Measurements from ENCODE around the gene CDK19. TPM values are rescaled to one million over a fixed set of nuclear protein-coding genes. Genes with fewer than 3 reads are reported as not detected.

The CDK19 gene
- total RNA-seq, 1 donor from 2014 or later = 9.1 TPM

DNA sequence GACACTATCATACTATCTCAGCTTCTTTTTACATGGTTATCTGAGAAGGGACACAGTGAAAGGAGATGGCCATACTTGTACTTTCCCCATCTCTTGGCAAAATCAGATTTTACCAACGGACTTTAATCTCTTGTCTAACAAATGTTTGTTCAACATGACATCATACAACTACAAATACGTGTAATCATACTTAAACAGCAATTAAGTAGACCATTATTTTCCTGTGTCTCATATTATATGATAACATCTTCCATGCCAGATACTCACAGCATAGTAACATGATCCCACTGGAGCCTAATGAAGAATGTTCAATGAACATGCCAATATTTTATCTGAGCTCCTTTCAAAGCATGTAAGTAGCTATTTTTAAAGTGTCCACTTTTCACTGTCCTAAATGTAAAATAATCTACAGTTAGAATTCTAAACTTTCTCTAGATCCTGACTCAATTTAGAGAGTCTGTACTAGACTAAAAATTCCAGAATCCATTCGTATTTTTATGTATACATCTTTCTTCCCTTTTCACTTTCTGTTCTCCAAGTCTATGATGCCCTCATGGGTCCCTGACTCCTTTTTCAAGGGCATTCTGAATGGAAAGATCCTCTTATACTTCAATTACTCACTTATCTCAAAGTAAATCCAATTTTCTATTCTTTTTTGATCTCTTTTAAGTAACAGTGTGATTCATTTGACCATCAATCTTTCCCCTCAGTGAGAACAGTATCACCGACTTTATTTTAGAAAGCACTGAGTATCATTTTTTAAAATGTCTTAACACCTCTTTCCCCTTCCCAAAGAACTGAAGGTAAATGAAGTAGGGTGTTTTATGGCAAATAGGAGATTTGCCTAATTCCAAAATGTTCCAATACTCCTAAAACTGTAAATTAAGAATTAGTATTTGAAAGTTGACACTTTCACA, 133.5 kb downstream of the CDK19 start:
- H3K9me3 ChIP-seq (replicated peaks) = no peaks in the 10 kb centered on the region
- H3K4me3 ChIP-seq = no peak overlapping the region
- H3K27ac ChIP-seq (replicated peaks) = peak overlapping the region; percentile 67
- H3K4me1 ChIP-seq = peaks cover 15% of the 10 kb centered on the region
- intact Hi-C loops (cut with micrococcal nuclease) = loop anchor here (10.0 kb wide), 1 partner anchor 147 kb away; no protein-coding TSS in a partner anchor
- TF ChIP-seq, protein P1, sequence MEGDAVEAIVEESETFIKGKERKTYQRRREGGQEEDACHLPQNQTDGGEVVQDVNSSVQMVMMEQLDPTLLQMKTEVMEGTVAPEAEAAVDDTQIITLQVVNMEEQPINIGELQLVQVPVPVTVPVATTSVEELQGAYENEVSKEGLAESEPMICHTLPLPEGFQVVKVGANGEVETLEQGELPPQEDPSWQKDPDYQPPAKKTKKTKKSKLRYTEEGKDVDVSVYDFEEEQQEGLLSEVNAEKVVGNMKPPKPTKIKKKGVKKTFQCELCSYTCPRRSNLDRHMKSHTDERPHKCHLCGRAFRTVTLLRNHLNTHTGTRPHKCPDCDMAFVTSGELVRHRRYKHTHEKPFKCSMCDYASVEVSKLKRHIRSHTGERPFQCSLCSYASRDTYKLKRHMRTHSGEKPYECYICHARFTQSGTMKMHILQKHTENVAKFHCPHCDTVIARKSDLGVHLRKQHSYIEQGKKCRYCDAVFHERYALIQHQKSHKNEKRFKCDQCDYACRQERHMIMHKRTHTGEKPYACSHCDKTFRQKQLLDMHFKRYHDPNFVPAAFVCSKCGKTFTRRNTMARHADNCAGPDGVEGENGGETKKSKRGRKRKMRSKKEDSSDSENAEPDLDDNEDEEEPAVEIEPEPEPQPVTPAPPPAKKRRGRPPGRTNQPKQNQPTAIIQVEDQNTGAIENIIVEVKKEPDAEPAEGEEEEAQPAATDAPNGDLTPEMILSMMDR (IDR thresholded peaks at IDR 0.05; ENCODE audit: borderline replicate concordance) = no peak
- no peak for DNase-seq
- H3K36me3 ChIP-seq = no peaks in the 10 kb centered on the region
- H3K27me3 ChIP-seq (ENCODE audit: low read depth) = no peaks in the 10 kb centered on the region

DNA sequence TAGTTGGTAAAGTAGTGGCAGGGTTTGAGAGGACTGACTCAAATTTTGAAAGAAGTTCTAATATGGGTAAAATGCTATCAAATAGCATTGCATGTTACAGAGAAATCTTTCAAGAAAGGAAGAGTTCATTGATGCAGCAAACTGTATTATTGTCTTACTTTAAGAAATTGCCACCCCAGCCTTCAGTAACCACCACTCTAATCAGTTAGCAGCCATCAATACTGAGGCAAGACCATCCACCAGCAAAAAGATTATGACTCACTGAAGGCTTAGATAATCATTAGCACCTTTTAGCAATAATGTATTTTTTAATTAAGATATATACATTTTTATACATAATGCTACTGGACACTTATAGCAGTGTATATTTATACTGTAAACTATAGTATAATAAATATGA, 138.9 kb downstream of the CDK19 start:
- Histone ChIP-seq H3K27me3 (ENCODE audit: low read depth) (no peaks in the 10 kb centered on the region), H3K4me3 (no peak overlapping the region), H3K4me1 (peaks cover 6% of the 10 kb centered on the region), H3K27ac (replicated peaks) (no peak overlapping the region), H3K36me3 (no peaks in the 10 kb centered on the region), H3K9me3 (replicated peaks) (no peaks in the 10 kb centered on the region)
- no peak for DNase-seq
- TF ChIP-seq, protein P1 (IDR thresholded peaks at IDR 0.05; ENCODE audit: borderline replicate concordance) = no peak
- intact Hi-C loops (cut with micrococcal nuclease) = no loop called here

DNA sequence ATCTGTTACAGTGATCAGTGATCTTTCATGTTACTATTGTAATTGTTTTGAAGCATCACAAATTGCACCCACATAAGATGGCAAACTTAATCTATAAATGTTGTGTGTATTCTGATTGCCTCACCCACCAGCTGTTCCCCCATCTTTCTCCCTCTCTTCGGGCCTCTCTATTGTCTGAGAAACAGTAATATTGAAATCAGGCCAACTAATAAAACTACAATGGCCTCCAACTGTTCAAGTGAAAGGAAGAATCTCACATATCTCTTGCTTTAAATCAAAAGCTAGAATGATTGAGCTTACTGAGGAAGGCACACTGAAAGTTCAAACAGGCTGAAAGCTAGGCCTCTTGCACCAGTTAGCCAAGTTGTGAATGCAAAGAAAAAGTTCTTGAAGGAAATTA, 141.2 kb downstream of the CDK19 start:
- Histone ChIP-seq H3K4me3 (no peak overlapping the region), H3K27me3 (ENCODE audit: low read depth) (no peaks in the 10 kb centered on the region), H3K36me3 (no peaks in the 10 kb centered on the region), H3K4me1 (peaks cover 5% of the 10 kb centered on the region), H3K27ac (replicated peaks) (no peak overlapping the region), H3K9me3 (replicated peaks) (no peaks in the 10 kb centered on the region)
- TF ChIP-seq, protein P1 (IDR thresholded peaks at IDR 0.05; ENCODE audit: borderline replicate concordance) = no peak
- intact Hi-C loops (cut with micrococcal nuclease) = no loop called here
- DNase-seq = no peak

DNA sequence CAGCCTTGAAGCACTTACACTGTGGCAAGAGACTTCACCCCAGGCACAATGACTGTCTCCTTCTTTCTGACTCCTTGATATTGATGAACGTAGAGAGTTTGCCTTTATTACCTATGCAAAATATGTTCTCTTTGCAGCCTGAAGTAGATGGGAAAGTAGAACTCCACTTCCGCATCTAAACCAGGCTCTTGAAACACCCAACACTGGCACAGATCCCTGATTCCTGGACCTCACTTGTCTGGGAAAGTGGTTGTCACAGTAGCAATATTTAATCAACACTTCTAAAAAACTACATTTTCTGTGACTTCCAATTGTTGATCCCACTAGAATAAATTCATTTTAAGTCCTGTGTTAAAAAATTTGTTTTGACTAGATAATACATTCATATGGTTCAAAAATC, 143.1 kb downstream of the CDK19 start:
- H3K4me1 ChIP-seq = peaks cover 5% of the 10 kb centered on the region
- no peak for DNase-seq
- H3K27ac ChIP-seq (replicated peaks) = no peak overlapping the region
- H3K36me3 ChIP-seq = no peaks in the 10 kb centered on the region
- no peaks in the 10 kb centered on the region for H3K9me3 ChIP-seq (replicated peaks)
- H3K4me3 ChIP-seq = no peak overlapping the region
- no peaks in the 10 kb centered on the region for H3K27me3 ChIP-seq (ENCODE audit: low read depth)
- intact Hi-C loops (cut with micrococcal nuclease) = no loop called here
- TF ChIP-seq, protein P1 (IDR thresholded peaks at IDR 0.05; ENCODE audit: borderline replicate concordance) = no peak

DNA sequence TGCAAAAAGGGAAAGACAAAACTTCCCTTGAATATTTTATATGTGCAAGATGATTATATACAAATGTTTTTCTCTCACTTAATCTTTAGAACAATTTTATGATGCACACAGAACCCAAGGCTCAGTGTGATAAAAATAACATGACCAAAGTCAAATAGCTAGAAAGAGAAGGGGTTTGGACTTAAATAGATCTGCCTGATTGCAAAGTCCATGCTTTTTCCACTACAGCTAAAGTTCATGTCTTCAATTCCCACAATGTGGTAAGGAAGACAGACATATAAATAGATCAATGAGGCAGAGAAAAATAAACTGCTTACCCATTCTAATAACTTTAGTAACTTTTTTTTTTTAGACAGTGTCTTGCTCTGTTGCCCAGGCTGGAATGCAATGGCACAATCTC, 143.8 kb downstream of the CDK19 start:
- Histone ChIP-seq H3K9me3 (replicated peaks) (no peaks in the 10 kb centered on the region), H3K27ac (replicated peaks) (no peak overlapping the region), H3K4me3 (no peak overlapping the region), H3K27me3 (ENCODE audit: low read depth) (no peaks in the 10 kb centered on the region), H3K36me3 (no peaks in the 10 kb centered on the region), H3K4me1 (peaks cover 5% of the 10 kb centered on the region)
- intact Hi-C loops (cut with micrococcal nuclease) = no loop called here
- no peak for DNase-seq
- TF ChIP-seq, protein P1 (IDR thresholded peaks at IDR 0.05; ENCODE audit: borderline replicate concordance) = no peak
